Peyer's patch (tissue), 4 donors: ENCODE measurements around the gene CACNA1I.

Experiments
- POLR2A ChIP-seq, 2 donors: fragments of 450-650 bp; IDR thresholded peaks; one replicate each; pipeline ENCODE4 v1.5.1; 2017; ENCODE audit warnings: antibody characterized with exemption in 2 of 2, mild to moderate bottlenecking in 2 of 2, moderate library complexity in 2 of 2
- TF ChIP-seq, protein P1 (sequence below), 6 experiments: fragments of 450-650 bp in 4 of 6; fragments of 200-600 bp in 2 of 6; sonication (generic) in 1 of 6; IDR thresholded peaks; one replicate each; pipeline ENCODE4 v1.5.1; 2017 to 2019; ENCODE audit warnings: antibody characterized with exemption in 6 of 6, mild to moderate bottlenecking in 3 of 6, moderate library complexity in 1 of 6

DNA sequence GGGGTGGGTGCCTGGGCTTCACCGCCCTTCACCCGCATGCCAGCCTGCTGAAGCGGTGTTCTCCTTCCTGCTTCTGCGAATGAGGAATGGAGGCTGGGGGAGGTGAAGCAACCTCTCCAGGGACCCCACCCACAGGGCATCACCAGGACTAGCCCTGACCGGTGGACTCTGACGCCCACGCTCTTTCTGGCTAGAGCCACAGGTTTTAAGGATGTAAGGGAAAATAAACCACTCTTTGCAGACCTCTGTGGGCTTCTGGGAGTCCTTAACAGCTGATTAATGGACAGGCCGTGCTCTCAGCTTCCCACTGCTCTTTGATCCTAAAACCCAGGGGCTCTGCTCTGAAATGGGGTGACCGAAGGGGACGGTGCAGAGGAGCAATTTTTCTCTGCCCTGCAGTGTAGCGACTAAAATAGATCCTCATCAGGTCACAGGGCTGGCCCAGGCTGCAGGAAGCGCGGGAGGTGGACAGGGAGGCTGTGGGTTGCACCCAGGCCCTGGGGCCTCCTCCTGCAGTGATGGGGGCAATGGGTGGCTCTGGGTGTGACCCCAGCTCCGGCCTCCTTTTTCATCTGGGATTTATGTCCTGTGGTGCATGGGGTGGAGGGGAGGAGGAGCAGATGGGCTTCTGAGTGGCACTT is 127.4 kb downstream of the CACNA1I start:
- TF ChIP-seq POLR2A (IDR thresholded peaks at IDR 0.05), result no peak
- TF ChIP-seq, protein P1, sequence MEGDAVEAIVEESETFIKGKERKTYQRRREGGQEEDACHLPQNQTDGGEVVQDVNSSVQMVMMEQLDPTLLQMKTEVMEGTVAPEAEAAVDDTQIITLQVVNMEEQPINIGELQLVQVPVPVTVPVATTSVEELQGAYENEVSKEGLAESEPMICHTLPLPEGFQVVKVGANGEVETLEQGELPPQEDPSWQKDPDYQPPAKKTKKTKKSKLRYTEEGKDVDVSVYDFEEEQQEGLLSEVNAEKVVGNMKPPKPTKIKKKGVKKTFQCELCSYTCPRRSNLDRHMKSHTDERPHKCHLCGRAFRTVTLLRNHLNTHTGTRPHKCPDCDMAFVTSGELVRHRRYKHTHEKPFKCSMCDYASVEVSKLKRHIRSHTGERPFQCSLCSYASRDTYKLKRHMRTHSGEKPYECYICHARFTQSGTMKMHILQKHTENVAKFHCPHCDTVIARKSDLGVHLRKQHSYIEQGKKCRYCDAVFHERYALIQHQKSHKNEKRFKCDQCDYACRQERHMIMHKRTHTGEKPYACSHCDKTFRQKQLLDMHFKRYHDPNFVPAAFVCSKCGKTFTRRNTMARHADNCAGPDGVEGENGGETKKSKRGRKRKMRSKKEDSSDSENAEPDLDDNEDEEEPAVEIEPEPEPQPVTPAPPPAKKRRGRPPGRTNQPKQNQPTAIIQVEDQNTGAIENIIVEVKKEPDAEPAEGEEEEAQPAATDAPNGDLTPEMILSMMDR (IDR thresholded peaks at IDR 0.05), result no peak
